HG03342 (cell line): ENCODE results near the gene TMEM272.
A peak's percentile ranks its signal among the peaks of the same experiment; 100 is the strongest.

Experiments
- ATAC-seq: cut with Tn5 transposase; IDR thresholded peaks from one replicate; pipeline ENCODE4 v1.9.1; 2021; ENCODE audit warnings: mild to moderate bottlenecking, moderate library complexity; ENCODE audit not compliant: unreplicated experiment

The TMEM272 gene

DNA sequence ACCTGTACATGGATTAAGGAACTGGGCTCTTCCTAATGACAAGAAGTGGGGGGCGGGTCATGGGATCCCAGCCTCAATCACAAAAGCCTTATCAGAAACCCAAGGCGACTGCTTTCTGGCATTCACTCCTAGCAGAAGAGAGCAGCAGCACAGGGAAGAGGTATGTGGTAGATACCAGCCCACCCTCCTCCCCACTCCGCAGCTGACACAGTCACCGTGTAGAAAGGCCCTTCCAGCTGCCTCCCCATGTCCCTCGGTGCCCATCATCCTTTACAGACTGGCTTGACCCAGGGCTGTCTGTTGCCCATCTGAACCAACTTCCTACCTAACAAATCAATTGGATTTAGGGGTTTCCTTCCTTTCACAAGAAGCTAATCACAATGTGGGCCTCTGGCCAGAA is 37.9 kb downstream of the TMEM272 start:
- ATAC-seq, result no peak

DNA sequence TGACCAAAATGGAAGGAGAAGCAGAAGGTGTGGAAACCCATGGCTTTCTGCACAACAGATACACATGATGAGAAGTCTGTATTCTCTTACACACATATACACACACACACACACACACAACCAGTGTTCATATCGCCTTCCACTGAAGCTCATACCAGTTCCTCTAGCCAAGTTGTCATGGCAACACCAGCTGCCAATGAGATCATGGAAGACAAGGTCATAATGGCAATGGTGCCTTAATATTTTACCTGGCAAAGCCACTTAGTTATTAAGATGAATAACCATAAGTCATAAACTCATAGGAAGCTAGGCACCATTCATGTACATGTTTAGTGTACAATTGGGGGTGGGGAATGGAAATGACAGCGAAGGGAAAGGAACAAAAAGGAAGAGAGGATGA is 38.4 kb downstream of the TMEM272 start:
- ATAC-seq, result no peak

DNA sequence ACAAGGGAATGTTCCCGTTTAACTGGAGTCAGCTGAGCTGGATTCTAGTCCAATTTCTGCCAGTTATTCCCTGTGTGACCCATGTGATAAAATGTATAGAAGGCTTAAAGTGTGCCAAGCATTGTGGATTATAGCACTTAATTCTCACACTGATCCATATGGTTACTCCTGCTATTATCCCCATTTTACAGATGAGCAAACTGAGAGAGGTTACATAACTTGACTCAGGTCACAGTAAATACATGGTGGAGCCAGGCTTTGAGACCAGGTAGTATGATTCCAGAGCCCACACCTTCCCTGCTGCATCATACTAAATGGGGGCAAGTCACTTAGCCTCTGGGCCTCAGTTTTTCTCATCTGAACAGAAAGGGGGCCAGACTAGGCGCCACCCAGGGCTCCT is 39.1 kb downstream of the TMEM272 start:
- ATAC-seq, result no peak

DNA sequence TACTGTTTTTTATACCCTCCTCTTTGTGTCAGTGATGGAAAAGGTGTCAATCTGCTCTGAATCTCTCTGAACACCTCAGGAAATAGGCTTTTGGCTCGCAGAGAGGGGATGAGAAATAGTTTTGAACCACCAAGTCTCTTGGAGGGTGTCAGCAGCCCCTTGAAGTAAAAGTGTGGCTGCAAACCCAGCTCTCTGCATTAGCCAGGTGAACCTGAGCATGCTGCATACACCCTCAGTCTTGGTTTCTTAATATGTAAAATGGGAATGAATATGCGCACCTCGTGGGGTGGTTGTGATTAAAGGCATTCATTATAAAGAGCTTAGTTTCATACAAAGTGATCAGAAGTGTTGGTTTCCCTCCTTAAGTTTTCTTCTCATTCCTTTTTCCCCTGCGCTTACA is 39.7 kb downstream of the TMEM272 start:
- ATAC-seq, result no peak

DNA sequence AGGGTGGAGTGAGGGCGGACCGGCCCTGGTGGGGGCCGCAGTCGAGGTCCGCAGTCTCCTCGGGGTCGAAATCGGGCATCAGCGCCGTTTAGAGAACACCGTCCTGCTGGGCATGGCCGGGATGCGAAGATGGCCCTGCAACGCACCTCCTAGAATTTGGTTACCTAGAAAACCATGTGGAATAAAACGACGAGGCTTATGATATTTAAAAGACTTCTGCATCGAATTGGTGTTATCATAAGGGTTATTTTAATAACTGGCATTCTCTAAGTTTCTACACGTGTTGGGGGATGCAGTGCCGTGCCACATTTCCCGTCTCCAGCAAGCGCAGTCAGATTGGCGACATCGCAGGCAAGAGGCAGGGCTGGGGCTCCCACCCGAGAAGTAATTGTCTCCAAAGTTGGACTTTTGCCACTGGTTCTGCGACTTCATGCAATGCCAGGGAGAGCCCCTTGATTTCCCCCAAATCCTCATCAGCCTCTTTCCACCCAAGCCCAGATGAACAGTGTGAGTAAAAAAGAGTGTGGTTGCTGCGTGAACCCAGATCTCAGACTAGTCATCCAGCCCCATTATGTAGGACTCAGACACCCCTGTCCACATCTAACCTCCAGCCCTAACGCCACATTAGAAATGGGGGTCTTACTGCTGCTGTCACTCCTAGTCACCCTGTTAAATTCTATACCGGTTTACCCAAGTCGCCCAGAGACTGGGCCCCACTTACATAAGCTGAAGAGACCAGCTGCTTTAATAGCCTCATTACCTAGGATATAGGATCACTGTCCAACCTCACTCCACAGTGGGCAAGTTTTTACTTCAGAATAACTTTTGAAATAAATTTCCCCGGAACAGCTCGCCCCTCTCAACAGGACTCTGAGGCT is 40.4 kb downstream of the TMEM272 start:
- no peak for ATAC-seq

DNA sequence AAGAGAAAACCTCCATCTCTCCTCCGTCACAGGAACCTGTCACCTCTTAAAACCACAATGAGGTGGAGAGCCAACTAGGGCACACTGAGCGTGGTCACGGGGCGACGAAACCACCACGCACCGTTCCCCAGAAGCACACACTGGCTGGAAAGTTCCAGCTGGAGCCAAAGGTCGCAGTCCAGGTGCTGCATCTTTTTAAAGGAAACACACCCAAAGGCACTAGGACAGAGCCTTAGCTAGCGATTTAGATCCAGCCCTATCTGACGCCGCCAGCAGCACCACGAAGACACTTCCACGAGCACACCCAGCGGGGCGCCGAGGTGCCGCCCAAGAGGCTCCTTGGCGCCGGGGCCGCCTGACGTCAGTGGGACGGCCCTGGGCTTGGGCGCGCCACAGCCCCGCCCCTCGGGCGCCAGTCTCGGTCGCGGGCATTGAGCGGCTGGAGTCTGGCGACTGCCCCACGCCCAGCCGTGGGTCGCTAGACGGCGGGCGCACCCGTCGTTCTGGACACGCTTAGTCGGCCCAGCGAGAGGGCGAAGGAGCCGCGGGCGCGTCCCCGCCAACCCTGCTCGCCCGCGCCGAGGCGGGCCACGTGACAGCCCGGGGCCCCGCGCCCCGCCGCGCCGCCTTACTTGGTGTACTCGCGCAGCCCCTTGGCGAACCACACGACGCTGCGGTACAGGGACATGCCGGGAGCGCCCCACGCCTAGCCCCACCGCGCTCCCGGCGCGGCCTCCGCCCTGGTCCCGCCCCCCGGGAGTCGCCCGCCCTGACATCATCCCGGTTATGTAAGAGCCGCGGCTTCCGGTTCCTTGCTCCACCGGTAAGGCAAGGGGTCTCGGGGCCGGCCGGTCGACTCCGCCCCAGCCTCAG is 41.3 kb downstream of the TMEM272 start, which contains the start of gene DHRS12:
DHRS12 (minus strand) TSS at position 742 of the 873 bp plus-strand sequence. CDS start 4,504 bp downstream, outside the sequence.
- peak; percentile 81 for ATAC-seq

DNA sequence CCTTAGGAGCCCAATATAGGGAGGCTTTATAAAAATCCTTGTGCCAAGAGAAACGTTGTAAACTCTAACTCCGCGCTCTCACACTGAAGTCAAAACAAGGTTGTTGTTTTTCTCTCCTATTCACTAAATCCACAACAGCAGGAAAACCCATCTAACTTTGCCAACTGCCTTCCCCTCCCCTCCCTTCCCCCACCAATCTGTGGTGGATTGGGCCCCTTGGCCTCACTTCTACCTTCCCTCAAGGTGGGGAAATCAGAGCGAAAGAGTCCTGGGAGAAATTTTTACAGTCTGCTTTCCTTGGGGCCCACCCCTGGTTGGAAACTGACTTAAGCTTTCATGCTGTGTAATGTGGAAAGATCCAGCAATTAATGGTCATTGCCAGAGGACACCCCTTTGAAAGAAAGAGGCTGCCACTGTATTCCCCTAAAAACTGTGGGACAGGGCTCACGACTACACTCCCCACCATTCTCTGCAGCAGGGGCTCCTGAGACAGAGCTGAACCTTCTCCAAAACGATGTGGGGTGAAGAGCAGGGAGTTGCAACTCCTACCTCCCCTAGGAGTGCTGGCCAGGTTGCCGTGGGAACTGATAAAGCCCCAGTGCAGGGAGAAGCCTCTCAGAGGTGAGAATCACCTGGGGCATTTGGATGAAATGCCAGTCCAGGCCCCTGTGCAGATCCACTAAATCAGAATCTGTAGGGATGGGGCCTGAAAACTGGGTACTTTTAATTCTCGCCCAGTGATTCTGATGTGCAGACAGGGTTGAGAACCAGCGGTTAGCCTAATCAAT is 42.2 kb downstream of the TMEM272 start:
- ATAC-seq, result no peak

DNA sequence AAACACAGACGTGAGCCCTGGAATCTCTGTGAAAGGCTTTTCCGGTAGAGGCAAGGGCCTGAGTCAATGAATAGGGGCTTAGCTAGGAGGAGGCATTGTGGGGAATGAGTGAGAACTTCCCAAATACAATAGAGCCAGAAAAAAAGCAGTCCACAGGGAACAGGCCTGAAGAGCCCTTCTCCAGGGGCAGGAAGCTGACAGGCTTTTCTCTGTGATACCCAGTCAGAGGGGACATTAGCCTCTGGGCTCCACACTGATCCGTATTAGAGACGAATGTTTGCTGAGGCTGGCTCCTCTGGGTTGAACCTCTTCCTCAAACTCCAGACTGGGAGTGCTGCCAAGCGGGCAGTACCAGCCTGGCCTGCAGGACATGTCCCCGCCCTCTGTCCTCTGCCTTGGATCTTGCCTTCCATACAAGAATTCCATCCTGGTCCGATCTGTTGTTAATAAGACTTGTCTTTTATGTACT is 43.3 kb downstream of the TMEM272 start:
- ATAC-seq, result no peak

DNA sequence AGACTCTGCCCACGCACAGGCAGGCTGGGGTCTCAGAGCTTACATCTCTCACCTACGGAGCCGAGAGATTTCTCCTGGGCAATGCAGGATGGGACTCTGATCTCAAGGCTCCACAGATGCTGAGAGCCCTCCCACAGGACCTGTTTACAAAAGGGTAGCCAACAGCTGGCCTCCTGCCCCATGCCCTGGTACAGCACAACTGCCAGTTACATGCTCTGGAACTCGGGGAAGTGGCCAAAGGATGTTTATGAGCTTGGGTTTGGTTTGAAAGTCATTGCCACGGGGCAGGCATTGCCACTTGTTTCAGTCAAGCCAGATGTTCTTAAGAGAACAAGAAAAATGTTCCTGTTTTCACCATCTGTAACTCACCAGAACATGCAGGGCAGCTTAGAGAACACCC is 44.5 kb downstream of the TMEM272 start:
- no peak for ATAC-seq

DNA sequence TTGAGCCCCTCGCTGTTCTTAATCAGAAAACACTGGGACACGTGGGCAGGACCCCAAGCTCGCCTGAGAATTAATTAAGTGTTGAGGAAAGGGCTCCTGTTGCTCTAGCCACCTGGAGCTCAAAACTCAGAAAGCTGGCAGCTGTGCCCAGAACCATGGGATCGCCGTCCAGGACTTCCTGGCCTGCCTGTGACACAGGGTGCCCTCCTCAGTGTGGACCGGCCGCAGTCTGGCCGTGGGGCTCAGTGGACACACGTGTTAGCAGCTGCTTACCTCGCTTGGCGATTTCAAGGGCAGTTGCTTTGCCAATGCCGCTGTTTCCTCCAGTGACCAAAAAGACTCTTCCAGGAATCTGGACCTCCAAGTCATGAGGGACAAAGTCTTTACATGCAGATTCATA is 45.7 kb downstream of the TMEM272 start:
- ATAC-seq, result no peak

DNA sequence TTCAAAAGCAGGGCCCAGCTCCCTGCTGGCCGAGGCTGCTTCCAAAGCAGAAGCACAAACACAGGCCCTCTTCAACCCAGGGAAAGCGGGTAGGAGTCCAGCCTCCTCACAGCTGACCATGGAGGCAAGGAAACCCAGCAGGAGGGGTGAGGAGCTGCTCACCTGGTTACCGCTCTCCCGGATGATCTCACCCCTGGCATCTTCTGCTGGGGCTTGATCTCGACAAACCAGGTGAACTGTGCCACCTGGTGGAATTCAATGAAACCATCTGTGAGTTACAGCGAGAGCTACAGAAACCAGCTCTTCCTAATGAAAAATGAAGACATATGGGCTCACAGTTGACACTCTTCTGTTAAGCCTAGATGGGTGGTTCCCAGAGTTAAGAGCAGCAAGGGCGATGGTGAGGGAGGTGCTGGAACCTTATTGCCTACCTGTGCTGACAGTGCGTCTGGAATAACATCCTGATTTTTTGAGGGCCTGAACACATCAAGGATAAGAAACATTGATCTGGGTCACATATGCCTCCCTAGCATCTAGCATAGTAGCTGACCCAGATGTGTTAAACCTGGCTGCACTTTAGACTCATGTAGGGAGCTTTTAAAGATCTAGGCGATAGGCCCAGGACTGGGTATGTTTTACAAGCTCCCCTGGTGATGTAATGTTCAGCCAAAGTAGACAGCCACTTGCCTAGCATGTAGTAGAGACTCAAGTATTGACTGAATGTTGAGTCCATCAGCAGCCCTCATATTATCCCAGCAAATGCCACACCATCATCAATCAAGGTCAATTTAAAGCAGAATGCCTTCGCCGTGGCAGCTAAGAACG is 47.1 kb downstream of the TMEM272 start:
- peak; percentile 39 for ATAC-seq

DNA sequence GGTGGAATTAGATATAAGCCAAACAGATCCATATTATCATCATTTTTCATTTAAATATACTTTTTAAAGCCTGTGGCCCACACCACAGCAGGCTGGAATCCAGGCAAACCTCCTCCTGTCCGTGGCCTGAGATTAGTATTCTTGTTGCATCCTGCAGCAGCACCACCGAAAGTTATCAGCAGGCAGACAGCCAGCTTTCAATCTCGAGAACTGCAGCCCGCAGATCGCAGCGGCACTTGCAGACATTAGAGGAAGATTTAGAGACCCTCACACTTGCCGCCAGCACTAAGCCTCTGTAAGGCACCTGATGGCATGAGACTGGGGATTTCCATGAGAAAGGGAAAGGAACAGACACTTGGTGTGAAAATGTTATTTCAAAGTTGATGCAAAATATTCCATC is 48.4 kb downstream of the TMEM272 start:
- ATAC-seq, result no peak

DNA sequence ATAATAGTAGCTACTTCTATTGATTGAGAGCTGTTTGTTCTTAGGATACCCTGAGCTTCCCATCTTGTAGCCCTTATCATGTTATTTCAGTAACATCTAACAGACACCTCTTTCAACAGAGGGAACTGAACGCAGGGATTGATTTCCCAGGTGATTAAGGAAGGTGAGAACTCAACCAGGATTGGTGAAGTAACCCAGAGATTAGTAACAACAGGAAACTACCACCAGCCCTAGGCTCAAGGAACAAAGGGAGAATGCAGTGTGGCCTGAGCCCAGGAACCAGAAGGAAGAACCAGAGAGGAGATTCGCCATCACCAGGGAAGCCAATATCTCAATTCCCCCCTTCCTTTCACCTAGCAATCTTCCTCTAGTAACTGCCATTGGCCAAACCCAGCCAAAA is 49.6 kb downstream of the TMEM272 start:
- no peak for ATAC-seq

DNA sequence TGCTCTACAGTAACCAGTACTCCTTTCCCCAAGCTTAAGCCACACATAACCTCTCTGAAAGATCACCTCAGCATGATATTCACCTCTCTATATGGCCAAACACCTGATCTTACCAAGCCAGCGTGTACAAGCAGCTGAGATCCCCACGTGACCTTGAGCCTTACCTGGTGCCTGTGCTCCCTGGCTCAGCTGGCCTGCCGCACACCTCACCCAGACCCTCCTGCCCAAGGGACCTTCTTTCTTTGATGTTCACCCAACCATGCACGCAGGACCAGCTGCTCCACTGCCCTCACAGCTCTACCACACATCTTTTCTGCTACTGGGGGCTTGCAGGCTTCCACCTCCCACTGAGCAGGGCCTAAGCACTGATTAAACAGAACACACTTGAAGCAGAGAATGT is 50.0 kb downstream of the TMEM272 start:
- ATAC-seq, result no peak

DNA sequence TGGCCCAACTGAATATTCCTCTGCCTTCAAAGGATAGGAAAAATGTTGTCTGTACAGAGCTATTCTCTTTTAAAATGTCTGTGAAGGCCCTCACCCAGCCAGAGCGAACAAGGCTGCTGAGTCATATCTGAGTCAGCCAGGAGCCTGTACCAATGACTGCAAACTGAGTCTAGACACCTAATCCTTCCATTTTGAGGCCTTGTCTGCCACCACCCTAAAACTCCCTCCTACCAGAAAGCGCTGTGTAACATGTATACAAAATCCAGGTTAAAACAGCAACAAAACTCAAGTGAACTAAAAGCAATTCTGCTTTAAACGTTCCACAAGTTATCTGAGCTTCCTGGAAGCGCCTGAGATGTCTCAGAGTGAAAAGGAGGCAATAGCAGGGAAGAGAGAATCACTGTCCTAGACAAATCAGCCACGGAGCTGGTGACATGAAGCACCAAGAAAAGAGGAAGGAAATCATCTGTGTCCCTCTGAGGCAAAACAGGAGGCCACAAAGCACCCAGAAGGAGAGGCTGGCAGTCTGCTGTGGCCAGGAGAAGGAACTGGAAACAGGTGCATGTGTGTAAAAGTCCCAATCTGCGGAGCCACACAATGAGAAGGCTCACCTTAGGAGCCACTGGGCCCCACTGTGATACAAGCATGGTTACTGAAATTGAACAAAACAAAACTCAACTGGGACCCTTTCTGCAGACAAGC is 51.3 kb downstream of the TMEM272 start:
- peak; percentile 69 for ATAC-seq

DNA sequence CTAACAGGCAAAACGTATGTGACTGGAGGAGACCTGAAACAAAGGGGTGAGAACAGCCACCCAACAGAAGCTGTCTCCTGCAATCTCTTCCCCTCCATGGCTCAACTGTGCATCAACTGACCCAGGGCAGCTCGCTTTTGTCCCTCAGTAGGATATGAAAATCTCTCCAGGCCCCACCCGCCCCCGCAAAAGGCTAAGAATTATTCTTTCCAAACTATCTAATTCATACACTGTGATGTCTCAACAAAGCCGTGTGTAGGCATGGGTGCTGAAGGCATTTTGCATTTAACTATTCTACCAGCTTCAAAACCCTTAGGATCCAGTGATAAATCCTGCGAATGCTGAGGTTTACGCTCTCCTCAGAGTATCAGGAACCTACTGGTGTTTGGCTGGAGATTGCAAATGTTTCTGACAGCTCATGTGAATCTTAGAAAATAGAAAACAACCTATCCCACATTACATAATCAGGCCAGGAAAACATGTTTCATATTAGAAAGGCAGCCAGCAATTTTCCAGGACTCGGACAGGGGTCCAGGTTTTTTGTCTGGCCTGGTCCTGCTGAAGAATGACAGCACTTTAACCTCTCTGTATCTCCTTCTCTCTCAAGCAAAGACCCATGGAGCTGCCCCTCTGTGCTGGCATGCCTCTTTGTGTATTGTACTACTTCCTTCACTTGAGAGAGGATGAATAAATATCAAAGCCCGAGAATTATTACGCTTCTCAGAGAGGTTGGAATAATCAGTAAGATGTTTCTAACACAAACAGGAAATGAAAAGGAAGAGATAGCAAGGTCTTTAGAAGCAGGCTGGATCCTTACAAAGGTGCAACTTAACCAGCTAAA is 58.3 kb downstream of the TMEM272 start:
- ATAC-seq, result no peak

DNA sequence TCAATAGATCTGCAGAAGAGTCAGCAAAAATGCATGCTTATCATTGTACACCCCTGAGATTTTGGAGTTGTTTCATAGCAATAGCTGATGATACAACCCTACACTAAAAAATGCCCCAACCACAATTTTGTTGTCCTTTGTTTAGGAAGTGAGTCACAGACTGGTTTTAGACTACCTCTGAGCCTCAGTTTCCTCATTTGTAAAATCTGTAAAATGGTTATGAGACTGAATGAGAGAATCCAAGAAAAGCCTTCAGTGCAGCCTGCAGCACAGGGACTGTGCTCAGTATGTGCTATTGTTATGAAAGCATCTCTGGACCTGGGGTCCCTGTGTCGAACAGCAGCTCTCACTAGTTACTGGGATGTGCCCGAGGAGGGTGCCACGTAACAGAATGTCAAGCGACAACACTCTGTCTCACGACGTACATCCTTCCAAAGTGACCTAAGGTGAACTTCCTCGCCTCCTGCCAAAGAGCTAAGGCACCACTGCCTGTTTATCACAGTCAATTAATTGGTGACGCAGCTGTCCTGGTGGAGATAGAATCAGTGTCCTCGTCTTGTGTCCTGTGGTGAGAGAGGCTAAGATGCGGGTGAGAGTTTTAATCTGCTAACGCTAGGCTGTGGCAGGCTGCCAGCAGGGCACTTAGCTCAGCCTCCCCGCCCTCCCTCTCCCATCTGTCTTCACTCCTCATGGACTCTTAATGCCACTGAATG is 59.1 kb downstream of the TMEM272 start:
- ATAC-seq, result no peak

DNA sequence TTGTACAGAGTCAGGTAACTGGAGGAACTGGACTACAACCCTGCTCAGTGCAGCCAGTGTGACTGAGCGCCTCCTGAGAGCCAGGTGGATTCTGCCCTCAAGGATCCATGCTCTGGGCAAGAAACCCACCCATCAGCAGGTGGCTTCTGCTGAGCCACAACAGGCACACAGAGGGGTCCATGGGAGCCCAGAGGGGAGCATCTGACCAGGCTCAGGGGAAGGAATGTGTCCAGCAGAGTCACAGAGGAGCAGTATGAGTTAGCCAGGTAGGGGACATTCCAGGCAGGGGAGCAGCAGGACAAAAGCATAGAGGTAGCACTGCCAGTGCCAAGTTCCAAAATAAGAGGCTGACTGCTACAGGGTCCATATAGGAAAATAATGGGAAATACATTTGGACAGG is 60.9 kb downstream of the TMEM272 start:
- no peak for ATAC-seq
